GM19467 (cell line): ENCODE data around the gene AFAP1L2.

Experiments
- ATAC-seq: cut with Tn5 transposase; IDR thresholded peaks from one replicate; pipeline ENCODE4 v1.9.1; 2021; ENCODE audit warnings: mild to moderate bottlenecking, moderate library complexity; ENCODE audit not compliant: unreplicated experiment

AFAP1L2 gene

DNA sequence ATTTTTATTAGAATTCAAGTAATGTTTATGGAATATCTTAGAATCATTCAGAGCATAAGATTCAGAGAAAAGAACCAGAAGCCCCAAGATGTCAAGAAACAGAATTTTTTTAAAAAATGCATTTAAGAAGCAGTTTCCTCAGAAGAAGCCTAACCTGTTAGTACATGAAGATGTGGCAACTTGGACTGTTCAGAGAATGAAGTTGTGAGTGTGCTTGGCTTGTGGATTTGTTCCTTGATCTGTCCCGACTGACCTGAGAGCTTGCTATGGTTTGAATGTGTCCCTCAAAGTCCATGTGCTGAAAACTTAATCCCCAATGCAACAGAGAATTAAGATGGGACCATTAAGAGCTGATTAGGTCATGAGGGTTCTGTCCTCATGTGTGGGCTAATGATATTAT, 13.8 kb upstream of the AFAP1L2 start:
- no peak for ATAC-seq

DNA sequence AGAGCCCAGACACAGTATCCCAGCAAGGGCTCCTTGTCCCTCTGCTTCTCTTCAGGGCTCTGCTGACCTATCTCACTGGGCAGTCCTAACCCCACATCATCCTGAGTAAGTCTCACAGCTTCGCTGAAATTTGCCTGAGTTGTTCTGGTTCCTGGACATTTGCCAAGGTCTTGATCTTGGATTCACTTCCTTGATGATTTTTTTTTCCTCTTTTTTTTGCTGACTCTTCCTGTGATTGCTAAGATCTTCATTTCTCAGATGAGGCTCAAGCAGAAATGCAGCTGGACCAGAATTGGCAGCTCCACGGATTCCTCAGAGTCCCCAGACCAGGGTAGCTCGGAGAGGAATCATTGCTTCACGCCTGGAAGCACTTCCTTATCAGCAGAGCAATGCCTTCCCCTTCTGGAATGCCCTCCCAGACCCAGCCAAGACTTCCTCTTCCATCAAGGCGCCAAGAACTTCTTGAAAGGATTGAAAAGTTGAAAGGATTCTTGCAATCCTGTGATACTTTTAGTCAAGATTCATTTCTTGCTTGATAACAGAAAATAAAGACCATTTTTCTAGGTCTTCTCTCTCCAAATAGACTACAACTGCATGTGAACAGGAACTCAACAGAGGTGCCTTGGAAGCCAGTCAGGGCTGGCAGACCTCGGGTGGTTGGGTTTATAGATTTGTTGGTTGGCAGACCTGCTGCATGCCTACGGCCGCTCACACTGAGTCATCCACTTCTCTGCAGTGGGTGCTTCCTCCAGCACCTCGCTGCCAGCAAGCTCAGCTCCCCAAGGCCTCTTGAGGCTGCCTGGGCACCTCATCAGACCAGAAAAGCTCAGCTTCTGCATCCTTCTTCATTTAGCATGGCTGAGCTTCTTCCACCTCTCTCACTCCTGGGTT, 8.8 kb upstream of the AFAP1L2 start:
- ATAC-seq = no peak

DNA sequence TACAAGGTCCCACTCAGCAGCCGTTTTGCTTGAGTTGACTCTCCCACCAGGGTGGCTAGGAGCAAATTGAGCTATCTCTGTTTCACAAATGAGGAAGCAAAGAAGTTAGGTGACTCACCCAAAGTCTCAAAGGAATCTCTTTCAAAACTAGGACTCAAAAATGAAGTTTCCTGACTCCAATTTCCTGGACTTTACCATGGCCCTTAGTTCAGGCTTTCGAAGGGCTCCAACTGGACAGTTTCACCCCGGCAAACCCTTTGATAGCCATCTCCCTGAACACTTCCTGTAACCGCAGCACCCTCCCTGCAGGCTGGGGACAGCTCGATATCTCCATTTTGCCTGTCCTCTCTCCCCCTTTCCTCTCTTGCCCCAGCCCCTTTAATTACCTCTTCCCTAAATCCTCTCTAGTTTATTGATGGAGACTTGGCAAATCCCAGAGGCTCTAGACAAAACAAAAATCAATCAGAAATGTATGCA, 4.7 kb upstream of the AFAP1L2 start:
- no peak for ATAC-seq

GRCh38 chr10:114408112-114408967, 4.0 kb upstream of the AFAP1L2 start:
- no peak for ATAC-seq

DNA sequence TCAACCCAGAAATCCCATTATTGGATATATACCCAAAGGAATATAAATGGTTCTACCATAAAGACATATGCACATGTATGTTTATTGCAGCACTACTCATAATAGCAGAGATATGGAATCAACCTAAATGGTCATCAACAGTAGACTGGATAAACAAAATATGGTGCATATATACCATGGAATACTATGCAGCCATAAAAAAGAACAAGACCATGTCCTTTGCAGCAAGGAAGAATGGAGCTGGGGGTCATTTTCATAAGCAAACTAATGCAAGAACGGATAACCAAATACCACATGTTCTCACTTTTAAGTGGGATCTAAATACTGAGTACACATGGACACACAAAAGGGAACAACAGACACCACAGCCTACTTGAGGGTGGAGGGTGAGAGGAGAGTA, 2.2 kb upstream of the AFAP1L2 start:
- ATAC-seq = no peak

GRCh38 chr10:114405011-114405350, 679 bp upstream of the AFAP1L2 start:
- ATAC-seq = no peak

DNA sequence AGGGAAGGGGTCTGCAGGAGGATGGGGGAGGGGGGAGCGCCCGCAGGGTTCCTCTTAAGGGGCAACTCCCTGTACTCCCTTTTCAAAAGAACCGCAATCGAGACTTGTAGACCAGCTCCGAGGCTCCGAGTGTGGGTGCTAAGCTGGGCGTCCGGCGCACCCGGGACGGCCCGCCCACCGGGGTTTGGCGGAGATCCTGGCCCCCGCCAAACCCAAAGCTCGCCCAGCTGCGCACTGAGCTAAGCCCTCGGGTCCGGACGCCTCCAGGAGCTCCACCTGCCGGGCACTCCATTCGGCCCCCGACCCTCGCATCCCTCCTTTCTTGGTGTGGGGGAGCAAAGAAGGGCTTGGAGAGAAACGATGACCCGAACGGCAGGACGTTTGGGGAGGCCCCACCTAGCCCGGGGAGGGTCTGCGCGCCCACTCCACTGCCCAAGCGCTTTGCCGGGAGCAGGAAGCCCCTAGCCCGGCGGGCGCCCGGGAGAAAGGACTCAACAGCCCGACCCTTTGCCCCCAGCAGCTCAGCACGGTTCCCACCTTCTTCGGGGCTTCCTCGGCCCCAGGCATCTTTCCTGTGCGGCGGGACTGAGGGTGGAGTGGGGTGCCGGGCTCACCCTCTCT, 651 bp downstream of the AFAP1L2 start:
- ATAC-seq = no peak

DNA sequence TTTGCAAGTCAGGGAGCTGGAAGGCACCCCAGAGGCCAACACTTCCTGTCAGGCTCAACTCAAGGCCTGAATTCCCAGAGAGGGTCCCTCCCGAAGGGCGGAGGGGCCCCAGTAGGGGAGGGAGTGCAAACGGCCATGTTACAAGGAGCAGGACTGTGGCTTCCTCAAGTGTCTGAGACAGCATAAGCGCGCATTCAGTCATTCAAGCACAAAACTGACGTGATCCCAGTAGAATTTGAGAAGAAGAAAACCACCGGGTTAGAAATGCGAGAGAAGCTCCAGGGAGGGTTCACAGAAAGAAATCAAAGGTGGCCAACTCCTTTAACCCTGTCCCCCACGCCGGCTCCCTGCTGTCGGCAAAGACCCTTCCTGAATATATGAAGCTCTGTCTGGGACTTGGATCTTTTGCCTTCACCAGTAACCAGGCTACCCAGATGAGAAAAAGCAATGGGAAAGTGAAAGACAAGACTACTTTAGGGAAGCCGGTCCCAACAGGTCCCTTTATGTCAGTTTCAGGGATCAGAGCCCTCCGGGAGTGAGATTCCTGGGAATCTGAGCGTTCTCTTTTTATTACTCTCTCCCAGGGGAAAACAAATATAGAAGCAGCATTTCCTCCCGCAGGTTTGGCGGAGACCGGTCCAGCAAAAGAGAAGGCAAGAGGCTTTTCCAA, 1.3 kb downstream of the AFAP1L2 start:
- ATAC-seq = no peak

GRCh38 chr10:114402233-114402632, 2.1 kb downstream of the AFAP1L2 start:
- no peak for ATAC-seq

GRCh38 chr10:114401195-114401791, 3.0 kb downstream of the AFAP1L2 start:
- no peak for ATAC-seq

DNA sequence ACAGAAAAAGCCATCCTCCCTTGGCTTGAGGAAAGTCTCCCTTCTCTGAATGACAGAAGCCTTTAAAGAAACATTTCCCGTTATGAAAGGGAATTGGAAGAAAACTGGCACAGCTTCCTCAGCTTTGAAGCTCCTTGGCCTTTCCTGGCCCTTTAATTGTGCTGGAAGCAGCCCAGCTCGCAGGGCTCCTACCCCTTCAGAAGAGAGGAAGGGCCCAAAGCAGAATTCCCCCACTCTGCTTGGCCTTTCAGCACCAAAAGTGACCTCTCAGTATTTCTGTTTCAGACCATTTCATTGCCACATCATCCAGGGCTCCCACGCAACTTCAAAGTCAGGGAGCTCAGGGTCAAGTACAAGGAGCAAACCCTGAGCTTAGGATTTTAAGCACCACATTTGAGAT, 4.2 kb downstream of the AFAP1L2 start:
- ATAC-seq = no peak

DNA sequence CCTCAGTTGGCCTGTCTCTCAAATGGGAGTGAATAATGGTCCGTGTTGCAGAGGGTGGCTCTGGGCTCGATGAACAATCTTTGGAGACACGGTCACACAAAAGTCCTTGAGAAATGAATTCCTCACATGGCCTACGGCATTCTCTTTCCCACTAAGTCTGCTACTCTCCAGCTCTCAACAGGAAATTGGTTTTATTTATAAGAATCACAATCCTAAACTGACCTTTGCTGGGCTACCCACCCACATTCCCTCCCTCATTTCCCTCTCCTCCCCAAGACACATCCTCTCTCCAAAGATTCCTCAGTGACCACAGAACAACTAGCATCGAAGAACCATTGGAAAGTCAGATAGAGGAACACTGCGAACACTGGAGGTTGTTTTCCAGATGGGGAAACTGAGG, 4.7 kb downstream of the AFAP1L2 start:
- ATAC-seq = no peak

DNA sequence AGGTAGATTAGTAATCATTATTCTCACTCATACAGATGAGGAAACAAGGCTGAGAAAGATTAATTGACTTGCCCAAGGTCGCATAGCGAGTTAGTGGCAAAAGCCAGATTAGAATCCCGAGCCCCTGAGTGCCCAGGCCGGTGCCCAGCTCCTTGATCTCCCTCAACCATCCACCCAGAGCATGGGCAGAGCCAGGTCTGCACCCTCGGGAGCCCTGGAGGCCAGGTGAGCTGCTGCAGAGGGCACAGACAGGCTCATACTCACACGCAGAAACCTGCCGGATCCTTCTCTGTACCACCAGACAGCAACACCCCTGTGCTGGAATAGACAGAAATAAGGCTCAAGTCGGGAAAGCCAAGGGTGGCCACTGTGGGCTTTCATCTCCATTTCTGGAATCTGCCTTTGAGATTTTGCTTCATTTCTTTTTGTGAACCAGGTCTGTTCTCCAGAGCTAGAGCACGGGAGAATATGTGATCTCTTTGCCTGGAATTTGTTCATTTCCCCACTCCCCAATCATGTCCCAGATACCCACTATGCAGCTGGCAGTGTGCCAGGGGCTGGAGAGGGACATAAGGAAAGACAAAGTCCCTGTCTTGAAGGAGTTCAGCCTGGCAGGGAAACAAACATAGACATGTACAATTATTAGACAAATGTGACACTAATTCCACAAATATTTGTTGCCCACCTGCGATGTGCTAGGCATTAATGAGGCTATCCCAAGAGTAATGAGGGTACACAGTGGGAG, 5.5 kb downstream of the AFAP1L2 start:
- ATAC-seq = no peak

GRCh38 chr10:114397651-114398145, 6.6 kb downstream of the AFAP1L2 start:
- no peak for ATAC-seq

GRCh38 chr10:114396464-114396863, 7.8 kb downstream of the AFAP1L2 start:
- ATAC-seq = no peak

GRCh38 chr10:114395366-114396022, 8.8 kb downstream of the AFAP1L2 start:
- ATAC-seq = no peak

DNA sequence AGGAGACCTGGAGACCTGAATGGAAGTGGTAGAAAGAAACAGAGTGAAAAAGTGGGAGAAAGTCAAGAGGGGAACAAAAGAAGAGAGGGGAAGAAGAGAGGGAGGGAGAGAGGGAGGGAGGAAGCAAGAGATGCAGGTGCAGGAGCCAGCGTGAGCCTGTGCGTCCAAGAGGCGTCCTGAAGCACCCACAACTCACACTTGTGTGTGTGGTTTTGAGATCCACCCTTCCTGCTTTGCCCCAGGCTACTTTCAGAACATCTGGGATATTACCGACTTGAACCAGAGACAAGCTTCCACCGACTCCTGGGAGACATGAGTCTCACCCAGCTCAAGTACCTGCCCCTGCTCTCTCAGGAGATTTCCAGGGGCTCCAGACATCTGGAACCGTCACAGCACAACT, 9.8 kb downstream of the AFAP1L2 start:
- no peak for ATAC-seq

DNA sequence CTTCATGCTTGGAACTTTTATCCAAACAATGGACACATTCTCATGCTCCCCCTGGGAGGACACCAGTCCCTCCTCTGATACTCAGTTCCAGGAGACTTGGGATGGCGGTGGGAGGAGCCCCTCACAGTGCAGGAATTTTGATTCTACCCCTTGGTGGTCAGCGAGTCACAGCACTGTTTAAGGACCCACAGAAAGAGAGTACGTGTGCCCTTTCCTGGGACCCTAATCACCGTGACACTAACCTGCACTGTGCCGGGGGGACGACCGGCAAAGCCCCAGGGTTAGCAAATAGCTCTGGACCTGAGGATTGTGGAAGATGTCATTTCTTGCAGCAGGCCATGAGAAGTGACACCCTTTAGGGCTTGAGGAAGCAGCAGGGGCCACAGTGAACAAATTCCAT, 10.4 kb downstream of the AFAP1L2 start:
- ATAC-seq = no peak

GRCh38 chr10:114393482-114393881, 10.8 kb downstream of the AFAP1L2 start:
- ATAC-seq = no peak
